Mucosa of rectum (tissue), 2 donors: ENCODE results near the gene SLC15A3.

Source experiments
- H3K27ac ChIP-seq, 2 donors: one replicate each; pipeline ENCODE4 v1.7.0; 2013; ENCODE audit warnings: inconsistent platforms in 2 of 2, low read depth in 2 of 2, low read length in 2 of 2
- H3K27me3 ChIP-seq, 2 donors: one replicate each; pipeline ENCODE4 v1.7.0; 2013; ENCODE audit warnings: low read length in 2 of 2; ENCODE audit not compliant: control insufficient read depth in 2 of 2, insufficient read depth in 2 of 2
- H3K36me3 ChIP-seq, 2 donors: one replicate each; pipeline ENCODE4 v1.7.0; 2013; ENCODE audit warnings: low read length in 2 of 2; ENCODE audit not compliant: control insufficient read depth in 2 of 2, insufficient read depth in 2 of 2
- H3K4me1 ChIP-seq, 2 donors: one replicate each; pipeline ENCODE4 v1.7.0; 2013; ENCODE audit warnings: low read length in 2 of 2, mild to moderate bottlenecking in 1 of 2; ENCODE audit not compliant: control insufficient read depth in 2 of 2, insufficient read depth in 2 of 2
- H3K4me3 ChIP-seq, 2 donors: one replicate each; pipeline ENCODE4 v1.7.0; 2013; ENCODE audit warnings: low read length in 2 of 2
- H3K9ac ChIP-seq, 2 donors: one replicate each; pipeline ENCODE4 v1.7.0; 2013; ENCODE audit warnings: low read length in 2 of 2, low read depth in 1 of 2, mild to moderate bottlenecking in 1 of 2
- H3K9me3 ChIP-seq, 2 donors: one replicate each; pipeline ENCODE4 v1.7.0; 2013; ENCODE audit warnings: low read length in 2 of 2; ENCODE audit not compliant: control insufficient read depth in 2 of 2
- donor health status: healthy.
- donor health status: Normal muscosa, but diverticular disease.

Gene SLC15A3

DNA sequence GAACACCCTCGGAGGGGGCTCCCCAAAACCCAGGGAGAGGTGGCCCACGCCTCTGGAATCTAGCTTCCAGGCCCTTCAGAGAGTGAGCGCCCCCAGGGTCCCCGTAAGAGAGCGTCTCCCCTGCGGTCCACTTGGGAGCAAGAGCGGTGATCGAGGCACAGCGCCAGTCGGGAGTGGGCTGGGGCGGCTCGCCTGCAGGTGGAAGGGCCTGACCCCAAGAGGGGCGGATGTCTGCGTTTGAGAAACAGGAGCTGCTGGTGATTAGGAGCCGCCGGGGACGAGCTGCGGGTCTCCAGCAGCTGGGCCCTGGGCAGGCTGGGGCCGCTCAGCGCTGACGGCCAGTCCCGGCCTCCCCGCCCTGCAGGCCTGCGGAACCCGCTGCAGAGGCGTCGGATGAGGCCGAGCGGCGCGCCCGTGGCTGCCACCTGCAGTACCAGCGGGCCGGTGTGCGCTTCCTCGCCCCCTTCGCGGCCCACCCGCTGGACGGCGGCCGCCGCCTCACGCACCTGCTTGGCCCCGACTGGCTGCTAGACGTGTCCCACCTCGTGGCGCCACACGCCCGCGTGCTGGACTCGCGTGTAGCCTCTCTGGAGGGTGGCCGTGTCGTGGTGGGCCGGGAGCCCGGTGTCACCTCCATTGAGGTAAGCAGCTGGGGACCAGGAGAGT is 17.7 kb downstream of the SLC15A3 start:
- Histone ChIP-seq H3K4me3 (no peak overlapping the region), H3K9ac (no peak overlapping the region), H3K36me3 (peaks cover 0 to 2% of the 10 kb centered on the region in 2 donors), H3K9me3 (no peaks in the 10 kb centered on the region), H3K27ac (no peak overlapping the region), H3K27me3 (no peaks in the 10 kb centered on the region), H3K4me1 (peaks cover 0 to 3% of the 10 kb centered on the region in 2 donors)

DNA sequence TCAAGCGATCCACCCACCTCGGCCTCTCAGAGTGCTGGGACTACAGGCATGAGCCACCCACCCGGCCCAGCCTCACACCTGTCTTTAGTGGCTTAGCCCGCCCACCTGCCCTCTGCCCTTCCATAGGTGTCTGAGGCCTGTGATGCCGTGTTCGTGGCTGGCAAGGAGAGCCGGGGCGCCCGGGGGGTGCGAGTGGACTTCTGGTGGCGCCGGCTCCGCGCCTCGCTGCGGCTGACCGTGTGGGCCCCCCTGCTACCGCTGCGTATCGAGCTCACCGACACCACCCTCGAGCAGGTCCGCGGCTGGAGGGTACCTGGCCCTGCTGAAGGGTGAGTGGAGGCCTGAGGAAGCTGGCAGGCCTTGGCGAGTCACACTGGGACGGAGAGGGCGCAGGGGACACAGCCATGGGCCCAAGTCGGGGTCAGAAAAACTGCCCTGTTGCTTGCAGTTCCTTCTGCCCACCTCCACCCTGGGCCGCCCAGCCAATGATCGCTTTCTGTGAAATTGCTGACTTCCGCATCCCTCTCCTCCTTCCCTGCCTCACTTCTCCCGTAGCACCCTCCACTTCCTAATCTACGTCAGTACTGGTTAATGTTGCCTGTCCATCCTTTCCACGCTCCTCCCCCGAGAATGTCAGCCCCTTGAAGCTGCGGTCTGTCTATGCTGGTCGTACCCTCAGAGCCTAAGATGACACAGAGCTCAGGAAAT is 18.4 kb downstream of the SLC15A3 start:
- no peak overlapping the region for H3K9ac ChIP-seq
- H3K27me3 ChIP-seq = no peaks in the 10 kb centered on the region
- H3K9me3 ChIP-seq = no peaks in the 10 kb centered on the region
- peaks cover 0 to 3% of the 10 kb centered on the region in 2 donors for H3K4me1 ChIP-seq
- no peak overlapping the region for H3K4me3 ChIP-seq
- no peak overlapping the region for H3K27ac ChIP-seq
- H3K36me3 ChIP-seq = no peaks in the 10 kb centered on the region

DNA sequence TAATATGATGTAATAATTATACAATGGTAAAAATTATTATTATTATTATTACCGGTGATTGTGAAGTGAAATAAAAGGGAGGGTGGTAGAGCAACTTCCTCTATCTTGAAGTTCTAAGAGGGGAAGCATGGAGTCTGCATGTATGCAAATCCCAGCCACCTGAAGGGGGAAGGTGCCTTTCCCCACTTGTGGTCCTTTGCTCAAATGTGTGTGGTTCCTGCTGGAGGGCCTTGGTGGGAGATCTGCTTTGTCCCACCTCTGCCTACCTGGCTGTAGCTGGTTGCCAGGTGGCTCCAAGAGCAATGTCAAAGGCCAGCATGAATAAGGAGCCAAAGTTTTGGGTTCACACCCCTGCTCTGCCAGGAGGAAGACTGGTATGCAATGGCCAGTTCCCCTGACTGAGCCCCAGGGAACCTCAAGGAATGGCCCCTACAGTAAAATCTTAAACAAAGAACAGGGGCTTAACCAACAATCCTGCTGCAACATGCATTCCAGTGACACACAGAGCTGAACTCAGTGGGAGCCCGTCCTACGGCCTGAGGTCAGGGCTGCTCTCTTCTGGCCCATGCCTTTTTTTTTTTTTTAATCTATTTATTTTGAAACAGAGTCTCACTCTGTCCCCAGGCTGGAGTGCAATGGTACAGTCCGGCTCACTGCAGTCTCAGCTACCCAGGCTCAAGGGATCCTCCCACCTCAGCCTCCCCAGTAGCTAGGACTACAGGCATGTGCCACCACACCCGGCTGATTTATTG is 19.2 kb downstream of the SLC15A3 start:
- Histone ChIP-seq H3K27ac (no peak overlapping the region), H3K4me1 (peaks cover 0 to 3% of the 10 kb centered on the region in 2 donors), H3K36me3 (no peaks in the 10 kb centered on the region), H3K9me3 (no peaks in the 10 kb centered on the region), H3K27me3 (no peaks in the 10 kb centered on the region), H3K4me3 (no peak overlapping the region), H3K9ac (no peak overlapping the region)

DNA sequence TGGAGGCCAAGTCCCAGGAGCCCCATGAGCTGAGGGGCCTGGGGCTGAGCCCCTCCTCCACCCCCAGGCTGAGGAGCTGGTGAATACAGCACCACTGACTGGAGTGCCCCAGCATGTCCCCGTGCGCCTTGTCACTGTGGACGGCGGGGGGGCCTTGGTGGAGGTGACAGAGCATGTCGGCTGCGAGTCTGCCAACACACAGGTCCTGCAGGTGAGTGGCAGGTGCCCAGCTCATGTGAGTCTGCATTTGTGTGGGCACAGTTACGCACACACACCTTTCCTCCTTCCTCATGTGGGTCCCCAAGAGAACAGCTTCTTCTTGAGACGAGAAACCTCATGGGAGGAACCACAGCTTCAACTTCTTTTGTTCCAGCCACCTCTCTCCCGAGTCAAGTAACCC is 20.1 kb downstream of the SLC15A3 start:
- H3K36me3 ChIP-seq = no peaks in the 10 kb centered on the region
- no peaks in the 10 kb centered on the region for H3K27me3 ChIP-seq
- peaks cover 0 to 3% of the 10 kb centered on the region in 2 donors for H3K4me1 ChIP-seq
- no peak overlapping the region for H3K27ac ChIP-seq
- H3K9me3 ChIP-seq = no peaks in the 10 kb centered on the region
- no peak overlapping the region for H3K9ac ChIP-seq
- no peak overlapping the region for H3K4me3 ChIP-seq

DNA sequence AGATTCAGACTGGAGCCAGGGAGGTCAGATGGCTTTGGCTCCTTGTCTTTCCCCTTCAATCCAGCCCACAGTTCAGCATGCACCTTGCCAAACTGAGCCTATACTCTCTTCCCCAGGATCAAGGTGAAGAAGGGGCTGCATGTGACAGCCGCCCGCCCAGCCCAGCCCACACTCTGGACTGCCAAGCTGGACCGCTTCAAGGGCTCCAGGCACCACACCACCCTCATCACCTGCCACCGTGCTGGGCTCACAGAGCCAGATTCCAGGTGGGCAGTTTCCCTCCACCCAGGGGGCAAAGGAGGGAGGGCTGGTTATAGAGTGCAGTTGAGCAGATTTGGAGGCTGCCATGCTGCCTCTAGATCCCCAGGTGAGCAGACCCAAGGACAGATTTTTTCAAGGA is 21.6 kb downstream of the SLC15A3 start:
- Histone ChIP-seq H3K27me3 (no peaks in the 10 kb centered on the region), H3K27ac (no peak overlapping the region), H3K9ac (no peak overlapping the region), H3K4me3 (no peak overlapping the region), H3K9me3 (no peaks in the 10 kb centered on the region), H3K4me1 (peaks cover 0 to 3% of the 10 kb centered on the region in 2 donors), H3K36me3 (no peaks in the 10 kb centered on the region)

DNA sequence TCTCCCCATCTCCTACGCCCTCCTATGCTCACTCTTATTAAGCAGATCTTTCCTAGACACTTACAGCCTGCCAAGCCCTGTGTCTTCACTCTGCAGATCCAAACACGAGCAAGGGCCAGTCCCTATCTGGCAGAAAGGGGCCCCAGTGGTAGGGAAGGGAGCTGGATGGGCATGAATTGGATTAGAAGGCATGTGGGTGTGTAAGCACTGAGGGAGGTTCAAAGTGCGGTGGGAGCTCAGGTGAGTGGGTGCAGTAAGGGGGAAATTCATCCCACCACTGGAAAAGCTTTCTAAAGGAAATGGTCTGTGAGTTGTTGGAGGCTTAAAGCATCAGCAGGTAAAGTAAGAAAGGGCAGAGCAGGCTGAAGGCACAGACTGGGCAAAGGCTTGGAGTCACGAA is 22.2 kb downstream of the SLC15A3 start:
- Histone ChIP-seq H3K4me1 (peaks cover 6 to 7% of the 10 kb centered on the region in 2 donors), H3K36me3 (no peaks in the 10 kb centered on the region), H3K27me3 (peaks cover 0 to 4% of the 10 kb centered on the region in 2 donors), H3K9me3 (no peaks in the 10 kb centered on the region), H3K4me3 (no peak overlapping the region), H3K9ac (no peak overlapping the region), H3K27ac (no peak overlapping the region)

DNA sequence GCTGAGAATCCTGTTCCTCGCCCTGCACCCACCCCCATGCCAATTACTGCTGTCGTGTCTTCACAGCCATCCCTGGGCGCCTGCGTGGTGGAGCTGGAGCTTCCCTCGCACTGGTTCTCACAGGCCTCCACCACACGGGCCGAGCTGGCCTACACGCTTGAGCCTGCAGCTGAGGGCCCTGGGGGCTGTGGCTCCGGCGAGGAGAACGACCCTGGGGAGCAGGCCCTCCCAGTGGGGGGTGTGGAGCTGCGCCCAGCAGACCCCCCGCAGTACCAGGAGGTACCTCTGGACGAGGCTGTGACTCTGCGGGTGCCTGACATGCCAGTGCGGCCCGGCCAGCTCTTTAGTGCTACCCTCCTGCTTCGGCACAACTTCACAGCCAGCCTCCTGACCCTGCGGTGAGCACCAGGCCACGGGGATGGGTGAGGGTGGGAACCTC is 23.4 kb downstream of the SLC15A3 start:
- no peak overlapping the region for H3K4me3 ChIP-seq
- H3K27me3 ChIP-seq = peaks cover 0 to 4% of the 10 kb centered on the region in 2 donors
- no peak overlapping the region for H3K27ac ChIP-seq
- H3K36me3 ChIP-seq = no peaks in the 10 kb centered on the region
- no peaks in the 10 kb centered on the region for H3K9me3 ChIP-seq
- H3K9ac ChIP-seq = no peak overlapping the region
- peaks cover 12 to 15% of the 10 kb centered on the region in 2 donors for H3K4me1 ChIP-seq

DNA sequence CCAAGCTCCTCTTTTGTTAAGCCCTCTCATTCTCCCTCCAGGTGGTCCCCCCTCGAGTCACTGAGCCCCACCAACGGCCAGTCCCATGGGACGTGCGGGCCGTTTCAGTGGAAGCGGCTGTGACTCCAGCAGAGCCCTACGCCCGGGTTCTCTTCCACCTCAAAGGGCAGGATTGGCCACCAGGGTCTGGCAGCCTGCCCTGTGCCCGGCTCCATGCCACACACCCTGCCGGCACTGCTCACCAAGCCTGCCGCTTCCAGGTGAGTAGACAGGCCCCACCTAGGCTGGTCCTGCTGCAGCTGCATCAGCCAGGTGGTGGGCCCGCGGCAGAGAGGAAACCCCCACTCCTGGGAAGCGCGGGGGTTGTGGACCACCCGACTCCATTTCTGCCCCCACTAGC is 24.4 kb downstream of the SLC15A3 start:
- Histone ChIP-seq H3K9ac (no peak overlapping the region), H3K9me3 (no peaks in the 10 kb centered on the region), H3K4me3 (no peak overlapping the region), H3K27me3 (peaks cover 0 to 4% of the 10 kb centered on the region in 2 donors), H3K36me3 (no peaks in the 10 kb centered on the region), H3K27ac (no peak overlapping the region), H3K4me1 (peaks cover 12% of the 10 kb centered on the region in 2 donors)

DNA sequence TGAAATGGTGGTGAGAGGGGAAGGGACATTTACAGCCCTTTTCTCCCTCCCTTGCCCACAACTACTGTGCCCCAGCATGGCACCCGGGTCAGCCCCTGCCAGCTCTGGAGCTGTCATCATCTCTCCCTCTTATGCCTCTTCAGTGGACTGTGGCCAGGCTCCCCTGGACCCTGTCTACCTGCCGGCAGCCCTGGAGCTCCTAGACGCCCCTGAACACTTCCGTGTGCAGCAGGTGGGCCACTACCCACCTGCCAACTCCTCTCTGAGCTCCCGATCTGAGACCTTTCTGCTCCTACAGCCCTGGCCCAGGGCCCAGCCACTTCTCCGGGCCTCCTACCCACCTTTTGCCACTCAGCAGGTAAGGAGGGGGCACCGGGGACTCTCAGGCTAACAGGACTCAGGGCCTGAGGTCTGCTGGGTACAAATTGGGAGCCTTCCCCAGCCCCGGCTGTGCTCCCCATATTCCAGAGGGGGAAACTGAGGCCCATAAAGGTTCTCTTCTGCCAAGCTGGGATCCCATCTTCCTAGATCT is 24.8 kb downstream of the SLC15A3 start:
- H3K4me3 ChIP-seq = no peak overlapping the region
- H3K27me3 ChIP-seq = peaks cover 0 to 4% of the 10 kb centered on the region in 2 donors
- H3K36me3 ChIP-seq = peaks cover 2 to 4% of the 10 kb centered on the region in 2 donors
- no peak overlapping the region for H3K27ac ChIP-seq
- no peaks in the 10 kb centered on the region for H3K9me3 ChIP-seq
- H3K4me1 ChIP-seq = peaks cover 12% of the 10 kb centered on the region in 2 donors
- no peak overlapping the region for H3K9ac ChIP-seq

DNA sequence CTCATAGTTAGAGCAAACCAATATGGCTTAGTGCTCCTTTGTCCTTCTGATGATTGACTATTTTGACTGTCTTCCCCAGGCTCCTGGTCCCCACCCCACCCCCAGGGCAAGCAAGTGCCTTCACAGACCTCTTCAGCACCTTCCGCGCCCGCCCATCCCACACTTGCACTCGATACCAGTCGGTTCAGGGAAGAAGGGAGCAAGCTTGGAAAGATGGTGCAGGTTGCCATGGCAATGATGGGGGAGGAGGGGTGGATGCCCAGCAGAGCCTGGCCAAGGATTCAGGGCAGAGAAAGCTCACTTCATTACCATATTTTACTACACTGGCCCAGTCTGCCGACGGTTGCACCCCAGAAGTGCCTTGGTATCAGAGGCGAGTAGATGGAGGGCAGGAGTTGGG is 25.5 kb downstream of the SLC15A3 start:
- no peak overlapping the region for H3K4me3 ChIP-seq
- peaks cover 12% of the 10 kb centered on the region in 2 donors for H3K4me1 ChIP-seq
- H3K27me3 ChIP-seq = peaks cover 0 to 4% of the 10 kb centered on the region in 2 donors
- no peak overlapping the region for H3K27ac ChIP-seq
- H3K36me3 ChIP-seq = peaks cover 5 to 10% of the 10 kb centered on the region in 2 donors
- H3K9me3 ChIP-seq = no peaks in the 10 kb centered on the region
- no peak overlapping the region for H3K9ac ChIP-seq
